AG20443 (cell line): Measurements from ENCODE around the gene SLC25A43.

Experiments
- DNase-seq: peaks from one replicate; pipeline ENCODE4 v3.0.0; 2012; ENCODE audit warnings: low spot score, mixed read lengths

The SLC25A43 gene

DNA sequence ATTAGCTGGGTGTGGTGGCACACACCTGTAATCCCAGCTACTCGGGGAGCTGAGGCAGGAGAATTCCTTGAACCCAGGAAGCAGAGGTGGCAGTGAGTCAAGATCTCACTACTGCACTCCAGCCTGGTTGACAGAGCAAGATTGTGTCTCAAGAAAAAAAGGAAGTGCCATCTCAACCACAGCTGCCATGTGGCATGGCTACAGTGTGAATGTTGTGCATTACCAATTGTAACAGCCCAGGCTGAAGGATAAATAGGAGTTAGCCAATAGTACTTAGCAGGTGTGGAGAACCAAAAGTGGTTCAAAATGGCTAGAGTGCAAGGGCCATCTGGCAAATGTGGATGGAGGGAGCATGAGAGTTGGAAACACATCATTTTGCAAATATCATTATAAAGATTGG lies 98.0 kb downstream of the SLC25A43 start:
- DNase-seq: no peak

DNA sequence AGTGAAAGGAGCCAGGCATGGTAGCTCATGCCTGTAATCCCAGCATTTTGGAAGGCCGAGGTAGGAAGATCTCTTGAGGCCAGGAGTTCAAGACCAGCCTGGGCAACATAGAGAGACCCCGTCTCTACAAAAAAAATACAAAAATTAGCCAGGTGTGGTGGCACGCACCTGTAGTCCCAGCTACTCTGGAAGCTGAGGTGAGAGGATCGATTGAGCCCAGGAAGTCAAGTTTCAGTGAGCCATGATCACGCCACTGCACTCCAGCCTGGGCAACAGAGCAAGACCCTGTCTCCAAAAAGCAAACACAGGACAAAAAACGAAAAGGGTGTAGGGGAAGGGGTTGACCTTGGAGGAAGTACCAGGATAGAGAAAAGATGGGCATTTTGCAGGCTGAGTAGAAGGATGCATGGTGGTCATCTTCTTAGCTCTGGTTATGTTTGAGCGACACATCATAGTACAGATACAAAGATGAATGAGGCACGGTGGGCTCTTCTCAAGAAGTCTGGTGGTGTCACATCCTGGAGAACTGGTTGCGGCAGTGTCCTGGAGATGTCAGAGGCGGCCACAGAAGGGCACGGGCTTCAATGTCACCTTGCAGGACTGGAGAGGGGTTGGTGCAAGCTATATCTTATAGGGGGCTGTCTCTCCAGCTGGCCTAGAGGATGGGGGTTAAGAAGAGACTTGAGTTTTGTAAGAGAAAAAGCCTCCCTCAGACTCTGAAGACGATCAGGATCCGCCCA lies 101.1 kb downstream of the SLC25A43 start:
- DNase-seq: no peak

DNA sequence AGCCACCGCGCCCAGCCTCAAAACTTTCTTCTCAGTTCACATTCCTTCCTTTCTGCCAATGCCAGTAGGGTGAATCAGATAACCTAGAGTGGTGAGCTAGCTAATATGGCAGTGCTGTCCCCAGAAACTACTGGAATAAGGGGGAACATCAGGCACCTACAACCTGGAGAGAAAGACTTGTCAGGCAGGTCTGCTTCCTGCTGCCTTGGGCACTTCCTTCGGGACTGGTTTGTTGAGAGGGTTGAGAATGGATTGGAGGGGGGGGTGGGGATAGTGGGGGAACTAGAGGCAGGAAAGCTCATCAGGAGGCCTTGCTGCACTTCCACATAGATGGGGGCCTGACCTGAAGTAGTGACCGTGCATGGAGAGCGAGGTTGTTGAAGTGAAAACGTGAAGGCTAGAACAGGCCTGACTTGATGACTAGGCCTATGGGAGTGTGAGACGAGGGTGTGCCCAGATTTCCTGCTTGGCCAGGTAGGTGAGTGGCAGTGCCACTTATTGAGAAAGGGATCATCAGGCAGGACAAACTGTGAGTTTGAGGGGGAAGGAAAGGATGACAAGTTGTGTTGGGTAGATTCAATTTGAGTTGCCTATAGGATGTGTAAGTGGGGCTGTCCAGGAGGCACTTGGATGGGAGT lies 102.5 kb downstream of the SLC25A43 start:
- DNase-seq: no peak

DNA sequence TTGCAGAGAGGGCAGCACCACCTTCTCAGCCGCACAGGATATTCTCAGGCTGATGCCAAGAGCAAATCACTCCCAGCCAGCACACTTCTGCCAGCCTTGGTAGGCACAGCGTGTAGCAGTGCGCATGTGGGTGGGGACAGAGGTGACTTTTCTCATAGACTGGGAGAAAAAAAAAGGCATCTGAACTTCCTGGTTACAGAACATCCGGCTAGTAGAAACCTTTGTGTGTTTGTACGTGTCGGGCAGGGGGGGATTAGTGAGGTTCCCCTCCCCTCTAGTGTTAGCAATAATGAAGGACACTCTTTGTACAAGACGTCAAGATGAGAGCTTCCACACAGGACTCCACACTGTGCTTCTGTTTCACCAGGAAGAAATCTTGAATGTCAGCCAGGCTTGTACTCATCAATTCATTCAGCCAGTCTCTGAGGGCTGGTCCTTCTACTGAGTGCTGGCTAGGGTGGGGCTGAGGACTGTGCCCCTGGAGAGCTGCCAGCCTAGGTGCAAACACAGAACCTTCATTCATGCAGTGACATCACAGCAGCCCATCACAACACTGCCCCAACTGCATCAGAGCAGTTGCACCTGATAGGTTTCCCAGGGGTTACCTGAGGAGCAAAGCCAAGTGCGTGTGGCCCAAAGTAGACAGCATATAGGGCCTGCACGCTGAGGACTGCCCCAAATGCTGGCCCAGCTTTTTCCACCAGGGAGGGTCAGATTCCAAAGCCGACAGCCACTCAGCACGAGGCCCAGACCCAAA lies 103.8 kb downstream of the SLC25A43 start:
- peak; percentile 50 for DNase-seq

DNA sequence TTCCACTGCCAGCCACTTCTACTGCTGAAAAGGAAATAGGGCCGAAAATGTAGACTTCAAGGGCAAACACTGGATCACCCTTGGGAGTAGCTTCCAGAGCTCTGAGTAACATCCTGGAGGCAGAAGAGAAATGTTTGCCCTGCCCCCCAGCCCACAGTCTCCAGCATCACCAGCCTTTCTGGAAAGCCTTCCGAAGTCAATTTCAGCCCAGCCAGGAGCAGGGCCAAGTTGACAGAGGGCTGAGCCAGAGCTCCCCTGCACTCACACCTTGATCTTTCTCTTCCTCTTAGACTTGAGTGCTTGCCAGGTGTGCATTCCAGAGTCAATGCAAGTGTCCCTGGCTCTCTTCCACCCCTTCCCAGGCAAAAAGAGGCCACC lies 104.3 kb downstream of the SLC25A43 start:
- peak; percentile 87 for DNase-seq
